GM18505 (cell line): ENCODE results near the gene S100A4.

Source experiments
- ATAC-seq: cut with Tn5 transposase; IDR thresholded peaks from one replicate; pipeline ENCODE4 v1.9.1; 2021; ENCODE audit not compliant: unreplicated experiment
- POLR2A ChIP-seq: IDR thresholded peaks from 4 replicates; pipeline ENCODE4 v1.6.1; 2011; ENCODE audit warnings: borderline replicate concordance; ENCODE audit not compliant: insufficient read depth, insufficient read length; ENCODE audit errors: extremely low read depth

S100A4 gene

DNA sequence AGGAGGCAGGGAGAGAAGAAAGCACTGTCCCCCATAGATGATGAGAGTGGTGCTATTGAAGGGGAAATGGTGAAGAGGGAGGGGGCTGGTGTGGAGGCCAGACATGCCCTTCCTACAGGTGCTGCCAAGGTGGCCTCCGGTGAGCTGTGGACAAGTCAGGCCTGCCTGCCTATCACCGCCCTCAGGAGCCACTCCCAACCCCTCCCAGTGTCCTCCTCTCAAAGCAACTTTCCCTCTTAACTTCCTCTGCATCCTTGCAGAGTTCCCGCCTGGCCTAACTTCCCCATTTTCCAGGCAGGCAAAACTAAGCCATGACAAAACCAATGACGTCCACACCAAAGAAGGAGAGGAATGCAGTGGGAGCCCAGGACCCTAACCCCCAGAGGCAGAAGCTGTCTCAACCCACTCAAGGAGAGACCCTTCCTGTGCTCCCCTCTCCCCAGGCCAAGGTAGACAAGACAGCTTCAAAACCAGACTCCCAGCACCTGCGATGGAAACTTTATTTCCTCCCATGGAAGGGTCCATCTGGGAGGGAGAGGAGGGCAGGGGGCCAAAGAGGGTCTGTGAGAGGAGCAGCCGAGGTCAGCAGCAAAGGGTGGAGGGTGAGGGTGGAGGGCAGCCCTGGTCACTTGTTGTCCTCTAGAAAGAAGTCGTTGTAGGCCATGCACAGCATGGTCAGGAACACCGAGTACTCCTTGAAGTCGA lies 8.8 kb downstream of the S100A4 start:
- TF ChIP-seq POLR2A = no peak
- no peak for ATAC-seq

DNA sequence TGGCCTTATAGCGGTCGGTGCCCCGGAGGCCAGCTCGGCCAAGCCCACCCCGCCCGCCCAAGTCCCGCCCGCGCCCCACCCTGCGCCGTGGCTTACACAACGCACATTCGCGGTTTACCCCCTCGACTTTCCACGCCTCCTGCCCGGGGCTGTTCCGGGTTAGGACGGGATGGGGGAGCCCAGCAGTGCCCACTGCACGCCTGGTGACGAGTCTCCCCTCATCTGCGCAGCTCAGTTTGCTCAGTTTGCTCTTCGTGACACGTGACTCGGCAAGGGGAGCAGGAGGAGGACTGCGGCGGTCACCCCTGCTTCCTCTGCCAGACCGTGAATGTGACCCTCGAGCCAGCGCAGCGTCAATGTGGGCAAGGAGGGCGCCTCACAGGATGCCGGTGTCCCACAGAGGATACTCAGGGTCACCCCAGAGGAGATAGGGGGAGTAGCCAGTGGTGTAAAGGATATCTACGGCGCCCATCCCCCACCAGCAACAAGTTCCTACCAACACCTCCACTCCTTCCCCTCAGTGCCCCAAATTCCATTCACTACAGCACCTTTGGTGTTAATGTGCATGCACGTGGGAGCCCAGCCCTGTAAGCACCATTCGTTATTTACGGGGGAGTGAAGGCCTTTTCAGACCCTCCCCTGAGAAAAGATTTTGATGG lies 9.5 kb downstream of the S100A4 start:
- peak; percentile 44 for TF ChIP-seq POLR2A
- no peak for ATAC-seq

- no peak for ATAC-seq
- TF ChIP-seq POLR2A = peak; percentile 3
These were observed 10.2 kb downstream of the S100A4 start, which contains the start of gene S100A6 for GRCh38 chr1:153535242-153536011. TSS of gene S100A6 (minus strand) at chr1:153535991. CDS start at chr1:153535339, 652 bp downstream.

DNA sequence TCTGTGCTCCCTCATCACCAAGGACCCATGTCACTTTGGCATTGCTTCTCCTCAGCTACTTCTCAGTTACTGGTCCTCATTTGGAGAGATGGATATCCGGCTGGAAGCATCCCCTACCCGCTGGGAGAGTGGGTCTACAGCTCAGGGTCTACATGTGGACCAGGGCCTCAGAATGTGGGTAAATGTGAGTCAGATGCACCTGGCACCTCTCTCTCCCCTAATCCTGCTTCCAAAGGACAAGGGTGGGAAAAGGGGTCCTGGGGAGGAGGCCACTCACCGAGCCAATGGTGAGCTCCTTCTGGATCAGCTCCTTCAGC lies 10.7 kb downstream of the S100A4 start:
- ATAC-seq = no peak

DNA sequence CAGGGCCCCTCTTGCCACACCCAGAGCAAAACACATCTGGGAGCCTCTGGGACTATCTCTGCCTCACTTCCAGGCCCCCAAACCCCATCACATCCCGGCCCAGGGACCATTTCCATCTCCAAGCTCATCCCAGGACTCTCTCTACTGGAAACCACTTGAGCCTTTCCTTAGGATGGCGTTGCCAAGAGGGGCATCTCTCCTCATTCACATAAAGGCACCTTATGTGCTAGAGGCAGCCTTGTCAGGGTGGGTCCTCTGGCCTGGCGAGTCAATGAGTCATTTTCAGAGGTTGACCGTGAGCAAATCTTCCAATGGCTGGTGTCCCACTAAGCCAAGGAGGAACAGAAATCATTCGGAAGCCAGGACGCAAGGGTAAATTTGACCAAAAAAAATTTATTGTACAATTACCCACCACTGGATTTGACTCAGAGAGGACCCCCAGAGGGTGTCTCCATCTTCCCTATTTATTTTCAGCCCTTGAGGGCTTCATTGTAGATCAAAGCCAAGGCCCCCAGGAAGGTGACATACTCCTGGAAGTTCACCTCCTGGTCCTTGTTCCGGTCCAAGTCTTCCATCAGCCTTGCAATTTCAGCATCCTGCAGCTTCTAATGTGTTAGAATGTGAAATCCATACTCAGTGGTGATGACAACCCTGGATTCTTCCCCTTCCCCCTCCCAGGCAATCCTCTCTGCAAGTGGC lies 11.2 kb downstream of the S100A4 start:
- no peak for TF ChIP-seq POLR2A
- no peak for ATAC-seq

More for the DNA sequence above, 10.7 kb downstream of the S100A4 start:
- no peak for TF ChIP-seq POLR2A

DNA sequence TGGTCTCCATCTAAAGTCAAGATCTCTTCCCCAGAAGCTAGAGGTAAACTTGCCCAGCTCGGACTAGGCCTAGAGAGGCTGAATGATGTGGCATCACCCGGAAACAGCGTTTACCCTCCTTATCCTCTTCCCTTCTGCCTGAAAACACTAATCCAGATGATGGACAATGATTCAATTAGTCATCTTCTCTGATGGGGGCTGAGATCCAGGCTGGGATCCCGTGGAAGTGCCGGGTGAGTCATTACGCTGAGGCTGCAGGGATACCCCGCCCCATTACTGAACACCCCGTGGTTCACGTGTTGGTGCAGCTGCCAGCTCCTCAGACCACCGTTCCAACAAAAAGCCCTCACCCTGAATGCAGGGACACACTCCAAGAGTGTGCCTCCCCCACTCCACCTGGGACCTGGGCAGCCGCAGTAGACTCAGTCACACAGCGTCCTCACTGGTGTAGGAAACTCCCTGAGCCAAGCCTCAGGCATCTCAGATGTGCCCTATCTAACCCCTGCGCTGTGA lies 11.9 kb downstream of the S100A4 start:
- no peak for ATAC-seq
- TF ChIP-seq POLR2A = no peak

- TF ChIP-seq POLR2A = no peak
- ATAC-seq = no peak
These were observed 12.6 kb downstream of the S100A4 start for GRCh38 chr1:153532769-153533599.

DNA sequence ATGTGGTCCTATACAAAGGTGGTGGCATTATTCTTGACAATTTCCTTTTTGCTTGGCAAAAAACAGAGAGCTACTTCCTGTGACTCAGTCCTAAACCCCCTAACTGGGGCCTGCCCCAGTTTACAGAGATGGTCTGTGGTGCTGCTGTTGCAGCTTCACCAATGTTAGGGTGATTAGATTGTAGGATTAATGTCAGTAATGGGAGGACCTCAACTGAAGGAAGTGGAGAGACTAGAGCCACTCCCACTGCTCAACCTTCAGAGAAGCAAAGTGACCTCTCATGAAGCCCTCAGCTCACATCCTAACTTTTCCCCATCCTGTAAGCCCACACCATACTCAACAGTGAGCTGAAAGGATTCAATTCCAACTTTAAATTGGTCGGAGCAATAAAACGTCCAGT lies 13.4 kb downstream of the S100A4 start:
- TF ChIP-seq POLR2A = no peak
- ATAC-seq = no peak

DNA sequence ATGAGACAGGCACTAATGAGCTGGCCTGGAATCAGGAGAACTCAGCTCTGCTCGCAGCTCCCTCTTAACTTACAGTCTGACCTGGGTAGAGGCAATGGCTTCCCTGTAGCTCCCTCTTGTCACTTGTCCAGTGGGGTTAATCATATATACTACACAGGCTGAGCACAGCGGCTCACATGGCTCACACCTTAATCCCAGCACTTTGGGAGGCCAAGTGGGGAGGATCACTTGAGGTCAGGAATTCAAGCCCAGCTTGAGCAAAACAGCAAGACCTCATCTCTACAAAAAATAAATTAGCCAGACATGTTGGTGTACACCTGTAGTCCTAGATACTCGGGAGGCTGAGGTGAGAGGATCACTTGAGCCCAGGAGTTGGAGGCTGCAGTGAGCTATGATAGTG lies 14.0 kb downstream of the S100A4 start:
- no peak for ATAC-seq

GRCh38 chr1:153527683-153528040 lies 17.9 kb downstream of the S100A4 start:
- no peak for ATAC-seq
- TF ChIP-seq POLR2A = no peak

More for the DNA sequence above, 14.0 kb downstream of the S100A4 start:
- TF ChIP-seq POLR2A = no peak

DNA sequence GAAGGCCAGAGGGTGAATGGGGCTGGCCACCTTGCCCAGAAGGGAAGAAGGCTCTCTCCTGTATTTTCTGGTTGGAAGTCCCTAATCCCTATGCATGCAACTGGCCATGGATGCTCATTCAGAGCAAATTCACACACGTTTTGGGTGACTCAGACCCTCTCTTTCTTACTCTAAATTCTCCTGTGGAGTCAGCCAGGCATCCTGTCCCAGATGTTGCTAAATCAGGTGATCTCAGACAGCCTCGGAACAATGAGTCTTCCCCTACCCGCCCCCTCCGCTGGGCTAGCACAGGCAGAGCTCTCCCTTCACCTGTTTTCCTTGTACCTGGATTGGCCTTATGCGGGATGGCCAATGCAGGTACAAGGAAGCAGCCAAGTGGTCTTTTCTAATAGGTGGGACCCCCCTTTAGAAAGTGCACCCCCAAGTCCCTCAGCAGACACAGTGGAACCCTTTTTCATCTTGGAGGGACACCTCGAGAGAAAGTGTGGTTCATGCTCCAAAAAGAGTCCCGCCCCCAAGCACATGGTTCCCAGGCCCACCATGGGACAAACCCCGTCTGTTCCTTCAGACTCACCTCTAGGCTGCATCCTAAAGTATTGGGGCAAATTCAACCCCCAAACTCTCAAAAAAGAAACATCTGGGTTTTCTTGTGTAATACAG lies 18.5 kb downstream of the S100A4 start:
- no peak for ATAC-seq
- no peak for TF ChIP-seq POLR2A

DNA sequence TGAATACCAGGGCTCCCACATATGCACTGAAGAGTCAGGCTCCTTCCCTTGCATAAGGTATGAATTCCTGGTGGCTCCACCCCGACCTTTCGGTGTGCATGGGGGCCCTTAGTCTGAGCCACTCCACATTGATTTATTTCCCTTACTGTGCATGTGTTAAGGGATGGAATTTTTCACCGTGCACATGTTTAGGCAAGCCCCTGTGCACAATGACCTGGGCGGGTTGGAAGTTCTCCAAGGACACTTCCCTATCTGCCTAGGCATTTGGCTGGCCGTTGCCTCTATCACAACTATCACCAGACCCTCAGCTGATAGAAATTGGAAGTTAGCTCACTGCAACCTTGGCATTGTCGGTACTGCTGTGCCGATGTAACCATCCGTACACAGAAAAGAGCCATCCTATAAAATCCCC lies 19.5 kb downstream of the S100A4 start:
- ATAC-seq = no peak
- TF ChIP-seq POLR2A = no peak
